Measurements from ENCODE around the gene GMPPA. TPM values are rescaled to one million over a fixed set of nuclear protein-coding genes. Genes with fewer than 3 reads are reported as not detected.

The GMPPA gene
- total and polyA plus RNA-seq, 4 donors = 17.0 to 135 (median 40.4) TPM

DNA sequence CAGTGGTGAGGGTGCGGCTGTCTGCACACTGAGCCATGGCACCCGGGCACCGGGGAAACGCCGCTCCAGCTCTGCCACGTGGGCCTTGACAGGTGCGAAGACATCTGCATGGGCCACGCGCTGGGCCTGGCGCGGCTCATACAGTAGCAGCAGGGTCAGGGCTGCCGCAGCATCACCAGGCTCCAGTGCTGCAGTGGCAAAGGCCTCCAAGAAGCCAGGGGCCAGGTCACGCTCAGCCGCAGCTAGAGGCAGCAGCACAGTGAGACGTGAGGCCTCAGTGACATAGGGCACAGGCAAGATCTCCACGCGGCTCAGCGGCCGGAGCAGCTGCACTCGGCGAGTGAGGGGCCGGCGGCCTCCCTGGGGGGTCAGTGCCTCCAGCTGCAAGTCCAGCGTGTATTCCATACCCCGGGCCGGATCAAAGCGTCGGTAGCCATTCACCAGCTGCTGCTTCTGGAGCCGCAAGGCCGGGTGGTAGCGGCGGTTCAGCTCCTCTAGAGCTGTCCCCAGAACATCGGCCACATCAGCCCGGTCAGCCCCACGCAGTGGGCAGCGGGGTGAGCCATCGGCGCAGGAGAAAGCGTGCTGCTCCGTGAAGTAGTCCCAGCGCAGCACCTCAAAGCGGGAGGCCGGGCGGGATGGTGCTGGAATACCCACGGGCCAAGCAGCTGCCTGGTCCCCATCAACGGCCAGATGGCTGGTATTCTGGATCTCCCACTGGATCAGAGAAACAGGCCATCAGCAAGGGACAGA, 41.4 kb downstream of the GMPPA start:
- 93 to 94% methylated on average over 46 of the region's 46 CpGs for WGBS, 2 donors
- no peak for ATAC-seq (ENCODE audit: low FRiP score)
- Histone ChIP-seq H3K27me3 (ENCODE audit: control insufficient read depth in 1 of 2, insufficient read depth in 2 of 2, low read length in 1 of 2) (no peaks in the 10 kb centered on the region), H3K9me3 (ENCODE audit: control insufficient read depth, low read length) (no peaks in the 10 kb centered on the region), H3K4me1 (ENCODE audit: control insufficient read depth in 1 of 2, insufficient read depth in 2 of 2, low read length in 2 of 2) (no peaks in the 10 kb centered on the region), H3K4me3 (ENCODE audit: low read length in 2 of 2) (no peak overlapping the region), H3K36me3 (ENCODE audit: control insufficient read depth in 1 of 2, insufficient read depth in 2 of 2, low read length in 1 of 2) (peaks cover 0 to 2% of the 10 kb centered on the region in 2 donors), H3K27ac (ENCODE audit: low read depth in 1 of 2, low read length in 2 of 2) (no peak overlapping the region)
- no peak for DNase-seq
- intact Hi-C loops (cut with DNase I) = loop anchor here (5.0 to 10.0 kb wide), 3 partner anchors 57 to 375 kb away; partner anchors contain the start of genes NHEJ1 (in 1 of the 2) and STK11IP (in 1 of the 2)

DNA sequence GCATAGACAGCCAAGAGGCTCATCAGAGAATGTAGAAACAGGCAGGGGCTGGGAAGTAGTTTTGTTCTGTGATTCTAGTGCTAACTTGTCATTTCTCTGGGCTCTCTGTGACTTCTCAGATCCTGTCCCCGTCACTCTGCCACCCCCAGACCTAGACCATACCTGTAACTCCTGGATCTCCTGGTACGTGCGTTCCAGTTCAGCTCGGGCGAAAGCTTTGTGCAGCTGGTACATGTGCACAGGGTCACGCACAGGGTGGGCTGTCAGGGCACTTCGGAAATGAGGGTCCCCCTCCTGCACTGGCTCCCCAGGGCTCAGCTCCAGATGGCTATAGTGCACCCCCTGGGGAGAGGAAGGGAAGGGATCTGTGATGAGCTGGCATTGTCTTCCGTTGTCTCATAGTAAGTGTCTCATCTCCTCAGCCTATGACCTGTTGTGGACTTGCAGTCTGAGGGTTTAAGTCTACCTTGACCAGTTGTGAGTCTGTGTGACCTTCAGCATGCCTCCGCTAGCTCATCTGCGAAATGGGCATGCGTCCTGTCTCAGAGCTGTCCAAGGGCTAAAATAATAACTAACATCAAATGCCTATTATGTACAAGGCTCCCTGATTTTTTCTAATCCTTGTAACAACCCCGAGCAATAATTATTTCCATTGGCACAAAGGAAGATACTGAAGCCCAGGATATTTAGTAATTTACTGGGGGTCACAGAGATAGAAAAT, 42.3 kb downstream of the GMPPA start:
- no peaks in the 10 kb centered on the region for H3K9me3 ChIP-seq (ENCODE audit: control insufficient read depth, low read length)
- ATAC-seq (ENCODE audit: low FRiP score) = no peak
- H3K36me3 ChIP-seq (ENCODE audit: control insufficient read depth in 1 of 2, insufficient read depth in 2 of 2, low read length in 1 of 2) = peaks cover 0 to 2% of the 10 kb centered on the region in 2 donors
- no peak overlapping the region for H3K27ac ChIP-seq (ENCODE audit: low read depth in 1 of 2, low read length in 2 of 2)
- DNase-seq = no peak
- intact Hi-C loops (cut with DNase I) = loop anchor here (5.0 kb wide), 2 partner anchors 56 to 101 kb away; partner anchors contain the start of gene STK11IP (in 1 of the 2)
- H3K4me1 ChIP-seq (ENCODE audit: control insufficient read depth in 1 of 2, insufficient read depth in 2 of 2, low read length in 2 of 2) = no peaks in the 10 kb centered on the region
- no peak overlapping the region for H3K4me3 ChIP-seq (ENCODE audit: low read length in 2 of 2)
- H3K27me3 ChIP-seq (ENCODE audit: control insufficient read depth in 1 of 2, insufficient read depth in 2 of 2, low read length in 1 of 2) = no peaks in the 10 kb centered on the region
- 88 to 90% methylated on average over 12 of the region's 12 CpGs for WGBS, 2 donors

- ATAC-seq (ENCODE audit: low FRiP score) (no peak), DNase-seq (peak; percentile 81 to 92)
- no peaks in the 10 kb centered on the region for H3K9me3 ChIP-seq (ENCODE audit: control insufficient read depth, low read length)
- WGBS, 2 donors = 17 to 18% methylated on average over 44 to 48 of the region's 48 CpGs
- no peak overlapping the region for H3K4me3 ChIP-seq (ENCODE audit: low read length in 2 of 2)
- no peaks in the 10 kb centered on the region for H3K27me3 ChIP-seq (ENCODE audit: control insufficient read depth in 1 of 2, insufficient read depth in 2 of 2, low read length in 1 of 2)
- H3K36me3 ChIP-seq (ENCODE audit: control insufficient read depth in 1 of 2, insufficient read depth in 2 of 2, low read length in 1 of 2) = peaks cover 0 to 2% of the 10 kb centered on the region in 2 donors
- intact Hi-C loops (cut with DNase I) = loop anchor here (2.0 to 5.0 kb wide), 4 partner anchors 43 to 149 kb away; partner anchors contain the start of genes GMPPA (in 1 of the 2) and STK11IP (in 1 of the 2)
- H3K27ac ChIP-seq (ENCODE audit: low read depth in 1 of 2, low read length in 2 of 2) = no peak overlapping the region
- no peaks in the 10 kb centered on the region for H3K4me1 ChIP-seq (ENCODE audit: control insufficient read depth in 1 of 2, insufficient read depth in 2 of 2, low read length in 2 of 2)
These were observed 43.0 kb downstream of the GMPPA start for GRCh38 chr2:219541611-219542180.

GRCh38 chr2:219542931-219543595, 44.4 kb downstream of the GMPPA start:
- no peaks in the 10 kb centered on the region for H3K4me1 ChIP-seq (ENCODE audit: control insufficient read depth in 1 of 2, insufficient read depth in 2 of 2, low read length in 2 of 2)
- intact Hi-C loops (cut with DNase I) = loop anchor here (1.0 to 5.0 kb wide), 5 partner anchors 44 to 148 kb away; partner anchors contain the start of genes GMPPA (in 1 of the 2) and STK11IP (in 1 of the 2)
- peak overlapping the region; percentile 41 to 68 for H3K4me3 ChIP-seq (ENCODE audit: low read length in 2 of 2)

DNA sequence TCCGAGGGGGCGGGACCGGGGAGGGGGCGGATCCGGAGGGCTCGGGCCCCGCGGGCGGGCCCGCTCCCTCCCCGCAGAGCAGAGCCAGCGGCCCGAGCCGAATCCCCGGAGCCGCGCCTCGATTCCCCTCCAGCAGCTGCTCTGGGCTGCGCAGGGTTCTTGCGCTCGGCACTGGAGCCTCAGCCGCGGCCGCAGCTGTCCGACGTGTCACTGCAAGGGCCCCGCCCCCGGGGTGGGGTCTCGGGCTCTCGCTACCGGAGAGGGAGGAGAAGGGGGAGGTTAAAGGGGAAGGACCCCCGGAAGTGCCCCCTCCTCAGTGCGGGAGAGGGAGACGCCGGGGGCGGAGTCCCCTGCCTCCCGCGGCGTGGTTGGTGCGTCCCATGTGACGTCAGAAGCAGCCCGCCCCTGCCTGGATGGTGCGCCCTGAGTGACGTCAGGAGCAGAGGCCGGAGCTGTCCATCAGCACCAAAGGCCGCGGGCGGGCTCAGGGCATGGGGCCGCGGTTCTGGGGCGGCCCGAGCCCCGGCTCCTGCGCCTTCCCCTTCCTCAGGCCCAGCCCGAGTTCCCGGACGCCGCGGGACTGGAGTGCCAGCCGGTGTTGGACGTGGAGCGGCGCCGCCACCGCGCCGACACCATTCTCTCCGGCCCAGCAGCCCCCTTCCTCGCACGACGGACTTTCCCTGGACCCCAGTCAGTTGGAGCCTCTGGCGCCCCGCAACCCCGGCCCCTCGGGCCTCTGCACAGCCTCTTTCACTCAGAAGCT, 45.1 kb downstream of the GMPPA start, which contains the start of the genes CHPF and TMEM198:
Gene CHPF, minus strand, starts transcription at position 214 of the 763 bp plus-strand sequence. CDS start 271 bp downstream, outside the sequence.
Gene TMEM198, plus strand, starts transcription at position 433 of the 763 bp plus-strand sequence. CDS start 700 bp downstream, outside the sequence.
- DNase-seq (peak; percentile 99), ATAC-seq (ENCODE audit: low FRiP score) (peak; percentile 95)
- Histone ChIP-seq H3K36me3 (ENCODE audit: control insufficient read depth in 1 of 2, insufficient read depth in 2 of 2, low read length in 1 of 2) (peaks cover 0 to 2% of the 10 kb centered on the region in 2 donors), H3K4me1 (ENCODE audit: control insufficient read depth in 1 of 2, insufficient read depth in 2 of 2, low read length in 2 of 2) (no peaks in the 10 kb centered on the region), H3K9me3 (ENCODE audit: control insufficient read depth, low read length) (no peaks in the 10 kb centered on the region), H3K4me3 (ENCODE audit: low read length in 2 of 2) (peak within 1 kb of the TSS; percentile 41 to 68), H3K27me3 (ENCODE audit: control insufficient read depth in 1 of 2, insufficient read depth in 2 of 2, low read length in 1 of 2) (no peaks in the 10 kb centered on the region), H3K27ac (ENCODE audit: low read depth in 1 of 2, low read length in 2 of 2) (peak within 1 kb of the TSS; percentile 8 to 82)
- WGBS, 2 donors = 1% methylated on average over 33 to 75 of the region's 75 CpGs
- intact Hi-C loops (cut with DNase I) = loop anchor here (1.0 to 5.0 kb wide), 6 partner anchors 45 to 147 kb away; partner anchors contain the start of genes GMPPA (in 1 of the 2) and STK11IP (in 1 of the 2)

More at GRCh38 chr2:219542931-219543595, 44.4 kb downstream of the GMPPA start:
- Histone ChIP-seq H3K36me3 (ENCODE audit: control insufficient read depth in 1 of 2, insufficient read depth in 2 of 2, low read length in 1 of 2) (peaks cover 0 to 2% of the 10 kb centered on the region in 2 donors), H3K27ac (ENCODE audit: low read depth in 1 of 2, low read length in 2 of 2) (peak overlapping the region; percentile 8 to 82), H3K9me3 (ENCODE audit: control insufficient read depth, low read length) (no peaks in the 10 kb centered on the region), H3K27me3 (ENCODE audit: control insufficient read depth in 1 of 2, insufficient read depth in 2 of 2, low read length in 1 of 2) (no peaks in the 10 kb centered on the region)
- peak; percentile 24 for ATAC-seq (ENCODE audit: low FRiP score)
- no peak for DNase-seq
- WGBS, 2 donors = 0% methylated on average over 50 to 66 of the region's 66 CpGs

GRCh38 chr2:219544567-219544966, 45.9 kb downstream of the GMPPA start:
- intact Hi-C loops (cut with DNase I) = loop anchor here (2.0 to 5.0 kb wide), 3 partner anchors 53 to 140 kb away; partner anchors contain the start of gene STK11IP (in 1 of the 2)
- DNase-seq = no peak
- Histone ChIP-seq H3K4me1 (ENCODE audit: control insufficient read depth in 1 of 2, insufficient read depth in 2 of 2, low read length in 2 of 2) (no peaks in the 10 kb centered on the region), H3K27ac (ENCODE audit: low read depth in 1 of 2, low read length in 2 of 2) (no peak overlapping the region), H3K36me3 (ENCODE audit: control insufficient read depth in 1 of 2, insufficient read depth in 2 of 2, low read length in 1 of 2) (no peaks in the 10 kb centered on the region), H3K4me3 (ENCODE audit: low read length in 2 of 2) (no peak overlapping the region), H3K9me3 (ENCODE audit: control insufficient read depth, low read length) (no peaks in the 10 kb centered on the region), H3K27me3 (ENCODE audit: control insufficient read depth in 1 of 2, insufficient read depth in 2 of 2, low read length in 1 of 2) (no peaks in the 10 kb centered on the region)
- no peak for ATAC-seq (ENCODE audit: low FRiP score)
- WGBS, 2 donors = 44 to 46% methylated on average over 9 of the region's 9 CpGs

- Histone ChIP-seq H3K4me1 (ENCODE audit: control insufficient read depth in 1 of 2, insufficient read depth in 2 of 2, low read length in 2 of 2) (no peaks in the 10 kb centered on the region), H3K36me3 (ENCODE audit: control insufficient read depth in 1 of 2, insufficient read depth in 2 of 2, low read length in 1 of 2) (no peaks in the 10 kb centered on the region), H3K4me3 (ENCODE audit: low read length in 2 of 2) (no peak overlapping the region), H3K27me3 (ENCODE audit: control insufficient read depth in 1 of 2, insufficient read depth in 2 of 2, low read length in 1 of 2) (no peaks in the 10 kb centered on the region), H3K27ac (ENCODE audit: low read depth in 1 of 2, low read length in 2 of 2) (no peak overlapping the region), H3K9me3 (ENCODE audit: control insufficient read depth, low read length) (no peaks in the 10 kb centered on the region)
- intact Hi-C loops (cut with DNase I) = loop anchor here in 1 of 2 donors (2.0 kb wide), 1 partner anchor 139 kb away; no protein-coding TSS in a partner anchor
- ATAC-seq (ENCODE audit: low FRiP score) (no peak), DNase-seq (no peak)
- 90 to 95% methylated on average over 3 of the region's 3 CpGs for WGBS, 2 donors
These were observed 46.7 kb downstream of the GMPPA start for GRCh38 chr2:219545295-219545942.
